Measurements from ENCODE around the gene ACTN1. TPM values are rescaled to one million over a fixed set of nuclear protein-coding genes. Genes with fewer than 3 reads are reported as not detected.

The ACTN1 gene
- total RNA-seq, 4 donors from 2014 or later, result 118 to 145 (median 131) TPM

- DNase-seq, result no peak
- Histone ChIP-seq H3K27me3 (no peaks in the 10 kb centered on the region), H3K4me1 (peaks cover 81 to 100% (median 96%) of the 10 kb centered on the region in 3 donors), H3K27ac (peak overlapping the region; percentile 75 to 93 (median 90)), H3K36me3 (no peaks in the 10 kb centered on the region), H3K9me3 (no peaks in the 10 kb centered on the region), H3K4me3 (no peak overlapping the region)
- TF ChIP-seq, protein P1, sequence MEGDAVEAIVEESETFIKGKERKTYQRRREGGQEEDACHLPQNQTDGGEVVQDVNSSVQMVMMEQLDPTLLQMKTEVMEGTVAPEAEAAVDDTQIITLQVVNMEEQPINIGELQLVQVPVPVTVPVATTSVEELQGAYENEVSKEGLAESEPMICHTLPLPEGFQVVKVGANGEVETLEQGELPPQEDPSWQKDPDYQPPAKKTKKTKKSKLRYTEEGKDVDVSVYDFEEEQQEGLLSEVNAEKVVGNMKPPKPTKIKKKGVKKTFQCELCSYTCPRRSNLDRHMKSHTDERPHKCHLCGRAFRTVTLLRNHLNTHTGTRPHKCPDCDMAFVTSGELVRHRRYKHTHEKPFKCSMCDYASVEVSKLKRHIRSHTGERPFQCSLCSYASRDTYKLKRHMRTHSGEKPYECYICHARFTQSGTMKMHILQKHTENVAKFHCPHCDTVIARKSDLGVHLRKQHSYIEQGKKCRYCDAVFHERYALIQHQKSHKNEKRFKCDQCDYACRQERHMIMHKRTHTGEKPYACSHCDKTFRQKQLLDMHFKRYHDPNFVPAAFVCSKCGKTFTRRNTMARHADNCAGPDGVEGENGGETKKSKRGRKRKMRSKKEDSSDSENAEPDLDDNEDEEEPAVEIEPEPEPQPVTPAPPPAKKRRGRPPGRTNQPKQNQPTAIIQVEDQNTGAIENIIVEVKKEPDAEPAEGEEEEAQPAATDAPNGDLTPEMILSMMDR (IDR thresholded peaks at IDR 0.05), result no peak
- intact Hi-C loops (cut with DNase I), result no loop called here
- 61 to 64% methylated on average over 7 to 9 of the region's 11 CpGs for WGBS, 2 donors
Observed at GRCh38 chr14:68939181-68939892, 39.8 kb downstream of the ACTN1 start.

DNA sequence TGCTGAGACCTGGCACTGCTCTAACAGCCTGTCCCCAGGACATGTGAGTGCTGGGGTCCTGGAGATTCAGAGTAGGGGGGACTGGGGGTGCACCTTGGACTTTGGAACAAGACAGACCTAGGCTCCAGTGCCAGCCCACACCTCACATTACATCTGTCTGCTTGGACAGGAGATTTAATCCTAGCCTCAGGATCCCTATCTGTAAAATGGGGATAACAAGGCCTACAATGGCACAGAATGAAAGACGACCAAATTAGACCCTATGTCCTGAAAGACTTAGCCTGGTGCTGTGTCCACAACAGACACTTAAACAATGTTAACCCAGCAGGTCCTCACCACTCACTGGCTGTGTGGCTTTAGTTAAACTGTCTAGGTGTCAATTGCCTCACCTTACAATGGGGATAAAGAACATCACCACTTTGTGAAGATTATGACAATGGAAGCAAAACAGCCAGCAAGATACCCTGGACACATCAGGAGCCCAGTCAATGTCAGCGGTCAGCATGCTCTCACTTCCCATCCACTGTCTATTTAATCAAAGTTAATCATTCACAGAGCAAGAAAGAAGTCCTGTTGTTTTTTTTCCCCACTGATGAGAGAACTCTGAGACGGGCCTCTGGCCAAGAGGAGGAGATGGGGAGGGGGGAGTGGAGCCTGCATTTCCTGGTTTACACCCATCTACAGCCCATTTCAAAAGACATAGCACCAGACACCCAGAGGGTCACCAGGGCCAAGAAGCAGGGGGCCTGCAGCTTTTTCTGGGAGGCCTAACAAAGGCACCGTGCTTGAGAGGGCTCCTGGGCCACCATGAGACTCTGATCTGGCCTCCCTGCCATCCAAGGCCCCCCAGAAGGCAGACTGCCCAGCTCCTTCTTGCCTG lies 40.6 kb downstream of the ACTN1 start:
- WGBS, 2 donors, result 36 to 37% methylated on average over 2 to 3 of the region's 4 CpGs
- intact Hi-C loops (cut with DNase I), result no loop called here
- DNase-seq, result no peak
- no peaks in the 10 kb centered on the region for H3K36me3 ChIP-seq
- no peak overlapping the region for H3K4me3 ChIP-seq
- H3K27ac ChIP-seq, result peak overlapping the region; percentile 75 to 93 (median 90)
- H3K9me3 ChIP-seq, result no peaks in the 10 kb centered on the region
- peak in 1 of 4 donors; percentile 8 for TF ChIP-seq POLR2A (IDR thresholded peaks at IDR 0.05)
- TF ChIP-seq, protein P1 (IDR thresholded peaks at IDR 0.05), result no peak
- H3K27me3 ChIP-seq, result no peaks in the 10 kb centered on the region
- H3K4me1 ChIP-seq, result peaks cover 74 to 100% (median 96%) of the 10 kb centered on the region in 3 donors

GRCh38 chr14:68937471-68938270 lies 41.4 kb downstream of the ACTN1 start:
- H3K27me3 ChIP-seq, result no peaks in the 10 kb centered on the region
- 0 to 39% methylated on average over 1 to 7 of the region's 11 CpGs for WGBS, 2 donors

GRCh38 chr14:68936980-68937379 lies 42.1 kb downstream of the ACTN1 start:
- intact Hi-C loops (cut with DNase I), result no loop called here
- Histone ChIP-seq H3K27ac (peak overlapping the region; percentile 75 to 93 (median 90)), H3K4me1 (peaks cover 60 to 100% (median 96%) of the 10 kb centered on the region in 3 donors), H3K4me3 (peak overlapping the region in 1 of 4 donors; percentile 0), H3K36me3 (no peaks in the 10 kb centered on the region), H3K9me3 (no peaks in the 10 kb centered on the region), H3K27me3 (no peaks in the 10 kb centered on the region)
- DNase-seq, result no peak
- TF ChIP-seq, protein P1 (IDR thresholded peaks at IDR 0.05), result no peak
- no peak for TF ChIP-seq POLR2A (IDR thresholded peaks at IDR 0.05)
- WGBS, 2 donors, result 66 to 73% methylated on average over 2 of the region's 2 CpGs

More at GRCh38 chr14:68937471-68938270, 41.4 kb downstream of the ACTN1 start:
- peak overlapping the region; percentile 75 to 93 (median 90) for H3K27ac ChIP-seq
- TF ChIP-seq POLR2A (IDR thresholded peaks at IDR 0.05), result peak in 1 of 4 donors; percentile 42
- TF ChIP-seq, protein P1 (IDR thresholded peaks at IDR 0.05), result peak; percentile 16 to 59 (median 39)
- intact Hi-C loops (cut with DNase I), result no loop called here
- H3K9me3 ChIP-seq, result no peaks in the 10 kb centered on the region
- DNase-seq, result no peak
- peaks cover 66 to 100% (median 96%) of the 10 kb centered on the region in 3 donors for H3K4me1 ChIP-seq
- no peaks in the 10 kb centered on the region for H3K36me3 ChIP-seq
- no peak overlapping the region for H3K4me3 ChIP-seq

Measured in esophagus squamous epithelium (tissue), 5 donors.